HG03354 (cell line): ENCODE measurements around the gene C16orf96.

Source experiments
- ATAC-seq: cut with Tn5 transposase; IDR thresholded peaks from one replicate; pipeline ENCODE4 v1.9.1; 2021; ENCODE audit warnings: mild to moderate bottlenecking; ENCODE audit not compliant: unreplicated experiment, poor library complexity, severe bottlenecking

C16orf96 gene

DNA sequence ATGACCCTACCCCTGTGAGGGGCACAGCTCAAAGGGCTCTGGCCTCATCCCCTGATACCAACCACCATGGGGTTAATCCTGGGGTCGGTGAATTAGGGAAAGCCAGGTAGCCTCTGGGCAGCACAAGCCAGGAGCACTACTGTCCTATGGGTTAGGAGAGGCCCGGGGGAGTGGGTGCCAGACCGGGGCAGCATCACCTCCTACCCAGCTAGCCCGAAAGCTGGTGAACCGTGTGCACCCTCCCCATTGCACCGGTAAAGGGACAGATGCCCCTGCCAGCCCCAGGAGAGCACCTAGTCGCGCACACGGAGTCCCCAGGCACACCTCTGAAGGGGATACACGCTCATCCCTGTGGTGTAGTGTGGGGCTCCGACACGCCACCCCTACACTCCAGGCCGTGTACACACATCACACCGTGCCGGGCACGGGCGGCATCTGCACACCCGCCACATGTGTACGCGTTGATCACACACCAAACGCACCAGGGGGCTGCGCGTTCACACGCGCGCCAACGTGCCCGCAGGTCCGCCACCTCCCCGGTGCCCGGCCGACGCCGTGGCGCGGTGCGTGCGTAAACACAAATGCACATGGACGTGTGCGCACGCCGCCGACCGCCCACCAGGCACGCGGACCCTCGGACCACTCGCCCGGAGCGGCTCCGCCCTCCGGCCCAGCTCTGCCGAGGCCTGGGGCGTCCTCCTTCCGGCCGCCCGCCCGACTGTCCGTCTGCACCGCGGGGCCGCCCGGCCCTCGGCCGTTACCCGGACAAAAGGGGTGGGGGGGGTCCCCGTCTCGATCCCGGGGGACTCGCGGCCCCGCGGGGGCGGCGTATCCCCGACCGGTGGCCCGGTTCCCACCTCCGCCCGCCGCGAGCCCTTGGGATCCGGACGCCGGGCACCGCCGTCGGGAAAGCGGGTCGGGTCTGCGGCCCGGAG is 57.8 kb downstream of the C16orf96 start:
- no peak for ATAC-seq

DNA sequence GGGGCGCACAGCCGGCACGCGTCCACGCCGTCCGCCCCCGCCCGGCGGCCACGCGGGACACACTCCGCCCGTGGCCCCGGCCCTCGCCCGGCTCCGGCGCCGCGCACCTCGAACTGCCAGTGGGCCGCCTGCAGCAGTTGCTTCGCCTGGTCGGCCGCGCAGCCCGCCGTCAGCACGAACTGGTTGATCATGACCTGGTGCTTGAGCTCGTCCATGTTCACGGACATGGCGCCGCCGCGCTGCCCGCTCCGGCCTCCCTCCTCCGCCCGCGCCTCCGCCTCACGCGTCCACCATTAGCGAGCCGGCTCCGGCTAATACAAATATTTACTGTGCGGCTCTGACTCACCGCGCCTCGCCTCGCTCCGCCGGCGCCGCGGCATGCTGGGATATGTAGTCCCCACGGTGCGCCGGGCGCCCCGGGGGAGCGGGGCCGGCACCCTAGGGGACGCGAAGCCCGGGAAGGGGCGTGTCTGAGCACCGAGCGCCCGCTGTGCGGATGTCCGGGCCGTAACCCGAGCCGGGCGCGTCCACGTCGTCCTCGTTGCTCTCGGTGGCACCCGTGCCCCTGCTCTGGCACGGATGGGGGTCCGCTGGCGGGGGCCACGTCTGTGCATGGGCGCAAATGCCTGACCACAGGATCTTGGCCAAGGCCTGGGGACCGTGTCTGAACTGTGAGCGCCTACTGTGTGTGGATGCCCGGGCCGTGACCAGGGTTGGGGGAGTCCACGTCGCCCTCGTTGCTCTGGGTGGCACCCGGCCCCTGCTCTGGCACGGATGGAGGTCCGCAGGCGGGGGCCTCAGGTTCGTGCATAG is 58.6 kb downstream of the C16orf96 start, which contains the start of gene UBALD1:
TSS of gene UBALD1 (minus strand) at position 318 of the 813 bp plus-strand sequence. CDS start at position 227, 91 bp downstream.
- ATAC-seq, result peak; percentile 55

DNA sequence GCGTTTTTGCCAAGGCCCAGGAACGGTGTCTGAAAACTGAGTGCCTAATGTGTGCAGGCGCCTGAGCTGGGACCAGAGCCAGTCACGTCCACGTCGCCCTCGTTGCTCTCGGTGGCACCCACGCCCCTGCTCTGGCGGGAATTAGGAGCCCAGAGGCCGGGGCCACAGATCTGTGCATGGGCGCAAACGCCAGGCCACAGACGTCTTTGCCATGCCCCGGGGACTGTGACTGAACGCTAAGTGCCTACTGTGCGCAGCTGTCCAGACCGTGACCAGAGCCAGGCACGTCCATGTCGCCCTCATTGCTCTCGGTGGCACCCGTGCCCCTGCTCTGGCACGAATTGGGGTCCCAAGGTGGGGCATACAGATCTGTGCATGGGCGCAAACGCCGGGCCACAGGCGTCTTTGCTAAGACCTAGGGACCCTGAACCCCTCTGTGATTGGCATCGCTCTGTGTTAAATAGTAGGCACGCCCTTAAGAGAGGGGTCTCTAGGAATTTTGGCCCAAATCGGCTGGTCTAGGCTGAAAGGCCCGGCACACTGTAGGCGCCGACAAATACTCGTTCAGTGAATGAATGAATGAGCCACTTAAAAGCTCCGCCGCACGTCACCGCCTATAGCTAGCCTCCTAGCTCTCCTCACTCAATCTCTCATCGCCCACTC is 59.4 kb downstream of the C16orf96 start:
- no peak for ATAC-seq

DNA sequence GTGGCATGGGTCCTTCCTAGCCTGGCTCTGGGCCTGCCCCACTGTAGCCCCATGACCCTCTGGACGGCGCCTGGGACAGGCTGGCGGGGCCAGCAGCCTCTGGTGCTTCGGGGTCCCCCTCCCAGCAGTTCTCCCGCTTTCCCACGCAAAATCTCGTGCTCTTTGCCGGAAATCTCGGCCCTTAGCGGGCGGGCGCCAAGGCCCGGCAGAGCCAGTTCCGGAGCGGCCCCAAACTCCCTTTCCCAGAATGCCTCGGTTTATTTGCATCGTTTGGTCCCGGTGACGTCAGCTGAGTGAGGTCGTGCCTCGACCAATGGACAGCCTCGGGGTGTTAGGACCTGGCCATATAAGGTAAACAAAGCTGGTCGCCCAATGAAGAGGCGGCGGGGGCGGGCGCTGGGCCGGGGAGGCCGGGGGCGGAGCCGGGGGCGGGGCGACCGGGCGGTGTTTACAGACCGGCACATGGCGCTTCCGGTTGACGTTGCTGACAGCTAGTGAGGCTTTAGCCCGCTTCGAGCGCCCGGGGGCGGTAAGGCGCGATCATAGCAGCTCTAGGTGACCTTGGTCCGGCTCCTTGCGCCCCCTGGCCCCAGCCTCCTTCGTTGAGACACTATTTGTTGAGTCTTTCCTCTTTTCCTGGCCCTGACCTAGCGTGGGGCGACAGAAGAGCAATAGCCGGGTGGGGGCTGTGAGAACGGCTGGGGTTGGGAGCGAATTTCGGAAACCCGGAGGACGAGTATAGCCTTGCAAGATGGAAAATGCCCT is 60.1 kb downstream of the C16orf96 start:
- peak; percentile 81 for ATAC-seq

DNA sequence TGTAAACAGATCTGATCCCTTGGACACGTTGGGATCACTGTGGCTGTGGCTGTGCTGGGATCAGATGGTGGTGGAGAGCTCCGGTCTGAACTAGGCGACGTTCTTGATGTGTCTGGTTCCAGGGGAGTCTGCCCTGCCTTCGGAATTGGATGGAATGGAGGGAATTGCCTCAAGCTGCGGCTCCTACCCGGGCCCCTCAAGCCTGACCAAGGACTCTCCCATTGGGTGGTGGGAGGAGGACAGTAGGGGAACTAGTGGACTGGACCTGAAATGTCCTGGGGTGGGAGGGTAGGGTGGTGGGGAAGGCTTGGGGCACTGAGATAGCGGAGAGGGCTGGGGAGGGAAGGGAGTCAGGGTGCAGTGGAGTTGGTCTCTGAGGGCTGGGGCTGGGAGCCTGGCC is 61.7 kb downstream of the C16orf96 start:
- no peak for ATAC-seq

DNA sequence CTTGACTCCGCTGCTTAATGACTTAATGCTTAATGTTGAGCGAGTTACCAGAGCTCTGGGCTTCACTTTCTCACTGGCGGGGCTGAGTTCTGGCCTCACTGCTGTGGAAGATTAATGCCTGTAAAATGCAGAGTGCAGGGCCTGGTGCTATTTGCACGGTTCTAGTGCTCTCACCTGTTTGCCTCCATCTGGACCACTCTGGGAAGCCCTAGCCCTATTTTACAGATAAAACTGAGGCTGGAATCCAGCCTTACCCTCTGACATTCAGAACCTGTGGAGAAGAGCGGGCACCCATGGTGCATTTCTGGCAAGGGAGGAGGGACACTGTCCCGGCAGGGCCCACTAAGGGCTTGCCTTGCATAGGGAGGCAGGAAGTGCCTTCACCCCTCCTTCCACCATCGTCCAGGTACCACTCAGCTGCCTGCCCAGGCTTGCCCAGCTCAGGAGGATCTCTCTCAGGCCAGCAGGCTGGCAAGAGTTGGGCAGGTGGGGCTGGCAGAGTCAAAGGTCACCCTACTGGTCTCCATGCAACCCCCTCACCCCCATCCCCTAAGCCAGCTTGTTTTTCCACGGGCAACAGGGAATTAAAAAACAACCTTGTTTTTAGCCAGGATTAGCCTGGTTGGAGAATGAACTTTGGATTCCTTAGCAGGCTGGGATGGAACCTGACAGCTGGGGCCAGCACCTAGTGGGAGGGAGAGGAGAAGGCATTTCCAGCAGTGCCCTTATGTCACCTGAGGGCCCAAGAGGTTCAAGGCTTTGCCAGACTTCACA is 62.7 kb downstream of the C16orf96 start:
- ATAC-seq, result no peak

DNA sequence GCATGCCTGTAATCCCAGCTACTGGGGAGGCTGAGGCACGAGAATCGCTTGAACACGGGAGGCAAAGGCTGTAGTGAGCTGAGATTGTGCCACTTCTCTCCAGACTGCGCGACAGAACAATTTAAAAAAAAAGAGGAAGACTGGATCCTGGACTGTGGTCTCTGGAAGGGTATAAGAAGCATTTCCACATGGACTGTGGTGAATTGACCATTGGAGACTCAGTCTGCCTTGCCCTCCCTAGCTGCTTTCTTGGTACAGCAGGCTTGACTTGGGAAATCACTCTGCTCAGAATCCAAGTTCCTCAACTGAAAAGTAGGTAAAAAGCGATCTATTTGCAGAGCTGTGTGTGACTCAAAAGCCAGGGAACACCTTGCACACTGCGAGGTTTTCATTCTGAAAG is 67.5 kb downstream of the C16orf96 start:
- no peak for ATAC-seq

DNA sequence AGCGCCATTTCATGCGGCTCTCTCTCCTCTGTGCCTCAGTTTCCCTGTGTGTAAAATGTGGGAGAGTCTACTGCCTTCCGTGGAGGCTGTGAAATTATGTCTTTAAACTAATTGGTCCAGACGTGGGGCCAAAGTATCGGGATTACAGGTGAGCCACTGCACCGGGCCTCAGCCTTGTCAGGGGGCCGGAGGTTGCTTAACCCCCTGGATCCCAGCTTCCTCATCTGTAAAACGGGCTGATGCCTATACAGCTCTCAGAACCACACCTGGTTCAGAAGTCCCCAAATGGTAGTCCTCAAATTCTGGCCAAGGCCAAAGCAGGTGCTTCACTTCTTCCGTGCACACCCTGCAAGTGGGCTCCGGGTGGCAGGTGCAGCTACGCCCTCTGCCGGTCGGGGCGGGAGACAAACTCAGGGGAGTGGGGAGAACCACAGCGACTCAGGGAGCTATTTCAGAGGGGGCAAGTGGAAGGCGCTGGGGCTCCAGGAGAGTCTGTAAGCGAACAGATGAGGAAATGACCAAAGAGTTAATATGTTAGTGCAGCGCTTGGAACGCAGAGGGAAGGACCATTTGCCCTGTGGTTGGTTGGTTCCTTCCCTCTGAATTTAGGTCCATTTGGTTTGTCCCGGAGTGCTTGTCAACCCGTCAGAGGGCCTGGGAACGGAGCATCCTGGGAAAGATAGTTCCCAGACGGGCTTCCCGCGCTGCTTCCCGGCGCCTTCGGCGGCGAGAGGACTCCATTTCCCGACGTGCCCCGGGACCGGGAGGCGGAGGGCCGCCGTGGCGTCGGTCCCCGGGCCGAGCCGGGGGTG is 68.1 kb downstream of the C16orf96 start, which contains the start of gene MGRN1:
TSS of gene MGRN1 (plus strand) at position 812 of the 812 bp plus-strand sequence. CDS start 135 bp downstream, outside the sequence.
- peak; percentile 78 for ATAC-seq

DNA sequence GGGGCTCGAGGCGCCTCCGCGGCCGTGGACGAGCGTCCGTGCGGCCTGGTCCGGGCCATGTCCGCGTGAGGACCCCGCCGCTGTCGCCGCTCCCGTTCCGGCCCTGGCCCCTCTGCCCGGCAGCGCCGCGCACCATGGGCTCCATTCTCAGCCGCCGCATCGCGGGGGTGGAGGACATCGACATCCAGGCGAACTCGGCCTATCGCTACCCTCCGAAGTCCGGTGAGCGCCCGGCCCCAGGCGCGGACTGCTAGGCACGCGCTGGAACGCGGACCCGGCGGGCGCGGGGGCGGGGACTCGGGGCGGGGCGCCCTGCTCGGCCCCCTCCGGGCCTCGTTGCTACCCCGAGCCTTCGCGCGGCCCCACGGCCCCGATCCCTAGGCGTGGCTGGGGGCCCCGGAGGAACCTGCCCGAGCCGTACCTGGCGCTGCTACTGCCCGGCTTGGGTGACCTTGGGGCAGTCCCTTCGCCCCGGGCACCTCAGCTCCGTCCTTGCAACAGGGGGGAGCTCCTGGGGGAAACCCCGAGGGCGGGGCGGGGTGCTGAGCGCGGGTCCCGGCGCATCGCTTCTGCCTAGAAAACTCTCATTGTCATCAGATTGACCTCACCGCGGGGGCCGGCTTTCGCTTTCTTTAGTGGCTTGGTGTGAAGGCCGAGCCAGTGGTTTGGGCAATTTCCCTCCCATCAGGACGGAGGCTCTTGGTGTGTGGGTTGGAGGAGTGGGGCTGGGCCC is 68.9 kb downstream of the C16orf96 start:
- peak; percentile 57 for ATAC-seq

DNA sequence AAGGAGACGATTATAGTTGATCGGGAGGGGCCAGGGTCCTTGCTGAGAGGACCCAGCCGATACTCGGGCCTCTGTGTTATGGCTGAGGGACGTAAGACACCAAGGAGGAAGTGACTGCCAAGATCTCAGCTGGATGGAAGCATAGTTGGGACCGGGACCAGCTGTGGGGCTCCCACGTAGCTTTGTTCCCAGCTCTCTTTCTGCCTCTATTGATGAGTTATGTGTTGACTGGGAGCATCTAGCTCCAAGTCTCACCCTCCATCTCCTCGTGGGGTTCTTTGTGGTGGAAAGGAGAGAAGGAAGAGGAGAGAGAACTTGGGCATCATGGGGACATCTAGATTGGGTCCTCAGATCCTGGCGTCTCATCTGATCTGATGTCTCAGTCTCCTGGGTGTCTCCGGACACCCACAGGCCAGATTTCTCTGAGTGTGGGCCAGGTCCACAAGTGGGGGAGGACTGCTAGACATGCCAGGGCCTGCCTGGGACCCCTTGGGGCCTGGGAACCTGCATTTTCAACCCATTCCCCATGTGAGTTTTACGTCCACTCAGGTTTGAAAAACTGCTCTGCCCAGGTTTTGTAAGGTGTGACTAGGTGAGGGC is 69.5 kb downstream of the C16orf96 start:
- ATAC-seq, result peak; percentile 17

DNA sequence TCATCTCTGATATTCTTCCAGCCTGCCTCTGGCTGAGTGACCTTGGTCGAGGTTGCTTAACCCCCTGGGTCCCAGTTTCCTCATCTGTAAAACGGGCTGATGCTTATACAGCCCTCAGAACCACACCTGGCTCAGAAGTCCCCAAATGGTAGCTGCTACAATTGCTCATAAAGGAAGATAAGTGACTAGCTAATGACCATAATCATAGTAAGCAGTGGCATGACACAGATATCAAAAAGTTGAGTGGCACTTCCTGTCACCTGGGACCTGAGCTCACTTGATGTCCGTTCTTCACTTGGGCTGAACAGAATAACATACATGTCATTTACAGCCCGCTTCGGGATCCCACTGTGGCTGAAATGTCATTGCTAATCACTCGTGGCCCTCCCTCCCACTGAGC is 70.3 kb downstream of the C16orf96 start:
- ATAC-seq, result no peak

DNA sequence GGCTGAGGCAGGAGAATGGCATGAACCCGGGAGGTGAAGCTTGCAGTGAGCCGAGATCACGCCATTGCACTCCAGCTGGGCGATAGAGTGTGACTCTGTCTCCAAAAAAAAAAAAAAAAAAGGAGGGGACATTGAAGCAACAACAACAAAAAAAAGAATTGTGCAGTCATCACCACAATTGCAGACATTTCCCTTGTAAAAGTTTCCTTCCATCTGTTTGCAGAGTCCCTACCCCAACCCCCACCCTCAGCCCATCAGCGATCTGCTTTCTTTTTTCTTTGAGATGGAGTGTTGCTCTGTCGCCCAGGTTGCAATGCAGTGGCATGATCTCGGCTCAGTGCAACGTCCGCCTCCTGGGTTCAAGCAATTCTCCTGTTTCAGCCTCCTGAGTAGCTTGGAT is 72.1 kb downstream of the C16orf96 start:
- no peak for ATAC-seq

DNA sequence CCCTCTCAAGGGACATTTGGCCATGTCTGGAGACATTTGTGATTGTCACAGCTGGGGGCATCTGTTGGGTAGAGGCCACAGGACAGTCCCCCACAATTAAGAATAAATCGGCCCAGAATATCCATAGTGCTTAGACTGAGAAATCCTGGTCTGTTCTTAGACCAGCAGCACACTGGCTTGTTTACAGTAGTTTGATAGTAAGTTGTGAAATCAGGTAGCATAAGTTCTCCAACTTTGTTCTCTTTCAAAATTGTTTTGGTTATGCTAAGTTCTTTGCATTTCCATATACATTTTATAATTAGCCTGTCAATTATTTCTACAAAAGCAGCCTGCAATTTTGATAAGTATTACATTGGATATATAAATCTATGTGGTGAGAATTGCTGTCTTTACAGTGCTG is 75.3 kb downstream of the C16orf96 start:
- no peak for ATAC-seq

DNA sequence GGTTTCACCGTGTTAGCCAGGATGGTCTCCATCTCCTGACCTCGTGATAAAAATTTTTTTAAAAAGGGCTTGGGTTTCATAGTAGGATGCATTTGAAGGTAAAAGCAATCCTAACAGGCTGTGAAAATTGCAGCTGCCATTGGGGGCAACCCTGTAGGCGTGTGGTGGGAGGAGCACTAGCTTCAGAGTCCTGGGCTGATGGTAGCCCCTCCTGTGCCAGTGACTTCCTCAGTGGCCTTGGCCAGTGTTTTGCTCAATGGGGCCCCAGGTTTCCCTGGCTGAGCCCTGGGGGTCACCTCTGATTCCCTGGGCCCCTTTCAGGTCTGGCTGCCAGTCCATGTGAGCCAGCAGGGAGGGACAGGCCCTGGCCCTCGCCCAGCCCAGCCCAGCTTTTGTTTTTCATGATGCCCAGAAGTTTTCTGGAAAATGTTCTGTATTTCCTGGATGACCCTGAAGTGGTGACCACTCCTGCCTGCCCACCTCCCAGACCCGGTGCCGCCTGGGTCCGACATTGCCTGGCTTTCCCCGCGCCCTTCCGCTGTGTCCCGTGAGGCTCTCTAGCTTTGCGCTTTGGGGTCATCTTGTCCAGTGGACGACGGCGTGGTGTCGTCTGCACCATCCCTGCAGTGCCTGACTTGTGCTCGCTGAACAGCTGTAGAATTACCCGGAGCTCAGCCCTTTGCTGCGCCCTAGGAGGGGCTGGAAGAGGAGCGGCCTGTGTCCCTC is 77.9 kb downstream of the C16orf96 start:
- ATAC-seq, result no peak

DNA sequence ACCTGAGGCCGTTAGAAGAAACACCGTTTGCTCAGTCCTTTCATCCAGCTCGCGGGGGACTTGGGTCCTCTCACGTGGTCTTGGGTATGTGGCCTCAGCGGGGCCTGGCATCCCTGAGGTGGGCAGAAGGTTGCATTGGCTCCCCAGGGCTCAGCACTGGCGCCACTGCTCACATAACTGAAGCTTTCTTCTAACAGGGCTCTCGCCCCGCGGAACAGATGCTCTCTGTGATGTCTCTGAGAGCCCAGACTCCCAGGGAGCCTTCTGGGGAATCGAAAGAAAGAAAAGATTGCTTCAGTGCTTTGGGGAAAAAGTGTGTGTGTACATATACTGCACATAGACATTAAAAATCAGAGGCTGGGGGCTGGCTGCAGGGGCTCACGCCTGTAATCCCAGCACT is 78.6 kb downstream of the C16orf96 start:
- no peak for ATAC-seq

DNA sequence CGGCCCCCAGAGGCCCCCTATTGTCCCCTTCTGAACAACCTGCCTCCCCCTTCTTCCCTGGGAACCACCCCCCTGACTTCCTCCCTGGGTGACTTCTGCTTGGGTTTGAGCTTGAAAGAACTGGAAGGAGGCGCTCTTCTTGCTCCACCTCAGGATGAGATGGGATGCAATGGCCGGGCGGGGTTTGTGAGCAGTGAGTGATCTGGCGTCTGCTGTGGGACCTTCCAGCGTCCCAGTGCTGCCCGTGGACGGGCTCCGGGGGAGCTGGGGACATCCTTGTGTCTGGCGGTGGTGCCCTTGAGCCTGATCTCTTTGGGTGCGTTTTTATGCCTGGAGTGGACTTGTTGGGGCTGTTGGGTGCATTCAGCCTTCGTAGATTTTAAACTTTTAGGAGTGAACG is 80.1 kb downstream of the C16orf96 start:
- ATAC-seq, result no peak
